GM12878 (cell line): Measurements from ENCODE around the gene RFPL2. TPM values are rescaled to one million over a fixed set of nuclear protein-coding genes. Genes with fewer than 3 reads are reported as not detected.
"Not testable (repeated sequence)": the region's sequence is repeated elsewhere in the genome, so short reads cannot be mapped to it uniquely, and the experiment has no call there.

ENCODE experiments used
- ATAC-seq: fragments of 200-7000 bp; cut with Tn5 transposase; 3 replicates; pipeline ENCODE4 v1.9.1; 2020; ENCODE audit warnings: mild to moderate bottlenecking, moderate library complexity
- BruUV-seq: library from RNA; stranded (reverse); fragments of 400-500 nt; replicated peaks from 2 replicates; lab custom pipeline; 2021; lab: Mats Ljungman, UMichigan
- CTCF ChIA-PET: fragments of 300-600 bp; sonication (Branson Sonifier 250); formaldehyde crosslinking; extraction: SDS; loops from one replicate; lab custom pipeline; 2021; ENCODE audit warnings: inconsistent platforms; lab: Yijun Ruan, JAX
- POLR2A ChIA-PET: fragments of 350-600 bp; formaldehyde crosslinking; extraction: SDS; loops from one replicate; lab custom pipeline; 2021; ENCODE audit warnings: inconsistent platforms; lab: Charles Lee
- RAD21 ChIA-PET: fragments of 300-600 bp; sonication (Branson Sonifier 250); formaldehyde crosslinking; loops from one replicate; lab custom pipeline; 2023; ENCODE audit warnings: antibody characterized with exemption; ENCODE audit not compliant: unreplicated experiment; lab: Charles Lee
- SMC1A ChIA-PET: fragments of 300-600 bp; sonication (Branson Sonifier 250); formaldehyde crosslinking; loops from one replicate; lab custom pipeline; 2023; ENCODE audit not compliant: unreplicated experiment, uncharacterized antibody; lab: Charles Lee
- DNase-seq: peaks from one replicate; pipeline ENCODE4 v3.0.0-alpha.2; 2011; ENCODE audit warnings: low read depth, low spot score
- FAIRE-seq: peaks from 3 replicates; lab custom pipeline; 2011; peaks lifted over from hg19 to GRCh38; lab: Jason Lieb, UNC
- H2AFZ ChIP-seq: 2 replicates; pipeline ENCODE4 v1.6.0; 2011; ENCODE audit warnings: low read depth, low read length, control low read depth; ENCODE audit not compliant: control insufficient read depth
- H3K27ac ChIP-seq: 2 replicates; pipeline ENCODE4 v1.5.1; 2011; ENCODE audit warnings: control low read depth; ENCODE audit not compliant: control insufficient read depth, insufficient read depth
- H3K27me3 ChIP-seq, 2 experiments: replicated peaks in 1 of 2; 2 replicates each; pipeline versions ENCODE4 v1.6.0 to v1.6.1; 2011; ENCODE audit warnings: low read length in 1 of 2; ENCODE audit not compliant: control insufficient read depth in 2 of 2, insufficient read depth in 2 of 2
- H3K36me3 ChIP-seq, 2 experiments: 2 replicates each; pipeline ENCODE4 v1.5.1; 2011; ENCODE audit warnings: low read length in 1 of 2; ENCODE audit not compliant: control insufficient read depth in 2 of 2, insufficient read depth in 2 of 2
- H3K4me1 ChIP-seq: 2 replicates; pipeline ENCODE4 v1.6.1; 2011; ENCODE audit warnings: mild to moderate bottlenecking, low read length, moderate library complexity, mixed read lengths; ENCODE audit not compliant: control insufficient read depth, insufficient read depth
- H3K4me2 ChIP-seq: 2 replicates; pipeline ENCODE4 v1.6.0; 2011; ENCODE audit warnings: control low read depth; ENCODE audit not compliant: control insufficient read depth, insufficient read depth
- H3K4me3 ChIP-seq: fragments of 200-600 bp; sonication (generic); 2 replicates; pipeline ENCODE4 v1.5.1; 2016
- H3K79me2 ChIP-seq: 2 replicates; pipeline ENCODE4 v1.6.0; 2011; ENCODE audit warnings: low read length; ENCODE audit not compliant: control insufficient read depth, insufficient read depth
- H3K9ac ChIP-seq: 2 replicates; pipeline ENCODE4 v1.8.0; 2011; ENCODE audit warnings: low read length, control low read depth, mixed read lengths; ENCODE audit not compliant: control insufficient read depth, insufficient read depth
- H3K9me3 ChIP-seq: replicated peaks from 3 replicates; pipeline ENCODE4 v1.5.1; 2011; ENCODE audit warnings: mild to moderate bottlenecking, low read length; ENCODE audit not compliant: control insufficient read depth, insufficient read depth
- H4K20me1 ChIP-seq: 2 replicates; pipeline ENCODE4 v1.6.0; 2011; ENCODE audit not compliant: control insufficient read depth, insufficient read depth
- WGBS: methylation state at CpG from one replicate; pipeline ENCODE4 v1.1.6; 2016; ENCODE audit warnings: low lambda C conversion rate; ENCODE audit not compliant: insufficient replicate concordance, insufficient coverage; ENCODE audit errors: missing lambda C conversion rate; 5-methylcytosine and 5-hydroxymethylcytosine counted together
- in situ Hi-C: fragments of 300-500 bp; cut with MboI; formaldehyde crosslinking; loops from 9 replicates; pipeline ENCODE4 v1.14.3; 2018; ENCODE audit warnings: mixed read lengths
- intact Hi-C: fragments of 100-400 bp; cut with micrococcal nuclease; formaldehyde crosslinking; loops from one replicate; pipeline ENCODE4 v1.14.2; 2022; ENCODE audit not compliant: unreplicated experiment
- polyA plus RNA-seq, 11 experiments: library from polyadenylated mRNA; depleted of rRNA in 4 of 11; unstranded in 6 of 11; stranded (reverse) in 5 of 11; fragments of >200 nt; fragmentation: Nextera tagmentation in 4 of 11; fragmentation: Illumina TruSeq in 1 of 11; extraction: Ambion mirVana in 4 of 11; extraction: Trizol in 1 of 11; gene quantifications; 1 replicate in 1 of 11; 2 replicates in 10 of 11; pipeline versions ENCODE4 v1.2.1 to v1.2.3, GENCODE V29; 2011 to 2016; ENCODE audit warnings: inconsistent platforms in 2 of 11, missing spikeins in 2 of 11, low read depth in 1 of 11
- total RNA-seq, 4 experiments: library from RNA; depleted of rRNA in 3 of 4; stranded (reverse); fragments of >200 nt in 3 of 4; fragmentation: Illumina TruSeq in 1 of 4; extraction: Trizol in 1 of 4; gene quantifications; 2 replicates each; pipeline versions ENCODE4 v1.2.1 to v1.2.3, GENCODE V29; 2013 to 2021

Gene RFPL2
- total and polyA plus RNA-seq, 10 of the 15 experiments (the other 5 are each of a cell fraction or from before 2014, with no cell fraction given) = not detected

DNA sequence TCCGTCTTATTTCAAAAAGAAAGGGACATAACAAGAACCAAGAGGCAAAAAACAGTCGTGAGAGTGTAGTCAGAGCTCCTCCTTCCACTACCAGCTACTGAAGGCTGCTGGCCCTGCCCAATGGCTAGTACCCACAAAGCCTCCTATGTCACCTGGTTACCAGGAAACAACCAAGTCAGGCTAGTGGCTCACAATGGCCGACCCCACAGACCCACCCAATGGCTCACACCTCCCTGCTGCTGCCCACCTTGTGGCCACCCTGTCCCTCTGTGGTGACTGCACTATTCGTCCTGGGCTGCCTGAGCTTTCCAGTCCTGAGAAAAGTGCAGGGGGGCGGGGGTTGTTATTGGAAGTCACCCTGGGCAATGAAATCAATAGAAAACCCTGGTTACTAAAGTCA is 47.2 kb downstream of the RFPL2 start:
- H2AFZ ChIP-seq, POLR2A ChIA-PET, DNase-seq, H3K4me1 ChIP-seq, BruUV-seq, H3K4me2 ChIP-seq, ATAC-seq, in situ Hi-C loops, H3K27ac ChIP-seq, H3K4me3 ChIP-seq, SMC1A ChIA-PET, H3K79me2 ChIP-seq, H3K9me3 ChIP-seq, intact Hi-C loops, CTCF ChIA-PET, H3K27me3 ChIP-seq, FAIRE-seq, RAD21 ChIA-PET, H4K20me1 ChIP-seq, H3K9ac ChIP-seq, H3K36me3 ChIP-seq: not testable (repeated sequence)
- WGBS = 23% methylated on average over 5 of the region's 5 CpGs

DNA sequence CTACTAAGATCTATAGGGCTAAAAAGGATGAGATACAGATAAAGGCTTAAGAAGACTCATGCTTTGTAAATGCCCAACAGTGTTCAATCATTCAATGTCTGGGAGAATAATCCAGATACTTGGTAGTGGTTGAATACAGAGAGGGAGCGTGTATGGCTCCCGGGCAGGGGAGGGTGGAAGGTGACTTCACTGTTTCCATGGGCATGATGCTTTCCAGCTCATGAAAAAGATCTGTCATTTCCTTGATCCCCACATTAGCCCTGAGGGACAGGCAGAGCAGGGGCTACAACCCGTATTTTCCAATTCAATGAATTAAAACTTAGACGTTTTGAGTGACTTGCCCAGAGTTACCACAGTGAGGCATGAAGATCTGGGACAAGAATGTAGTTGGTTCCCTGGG is 50.1 kb downstream of the RFPL2 start:
- H4K20me1 ChIP-seq, H3K36me3 ChIP-seq, H3K4me2 ChIP-seq, H3K4me3 ChIP-seq, CTCF ChIA-PET, FAIRE-seq, H3K4me1 ChIP-seq, RAD21 ChIA-PET, H3K9ac ChIP-seq, POLR2A ChIA-PET, BruUV-seq, H3K27ac ChIP-seq, ATAC-seq, DNase-seq, H3K79me2 ChIP-seq, H2AFZ ChIP-seq, intact Hi-C loops, SMC1A ChIA-PET, H3K27me3 ChIP-seq, in situ Hi-C loops, H3K9me3 ChIP-seq: not testable (repeated sequence)
- 48% methylated on average over 4 of the region's 4 CpGs for WGBS

DNA sequence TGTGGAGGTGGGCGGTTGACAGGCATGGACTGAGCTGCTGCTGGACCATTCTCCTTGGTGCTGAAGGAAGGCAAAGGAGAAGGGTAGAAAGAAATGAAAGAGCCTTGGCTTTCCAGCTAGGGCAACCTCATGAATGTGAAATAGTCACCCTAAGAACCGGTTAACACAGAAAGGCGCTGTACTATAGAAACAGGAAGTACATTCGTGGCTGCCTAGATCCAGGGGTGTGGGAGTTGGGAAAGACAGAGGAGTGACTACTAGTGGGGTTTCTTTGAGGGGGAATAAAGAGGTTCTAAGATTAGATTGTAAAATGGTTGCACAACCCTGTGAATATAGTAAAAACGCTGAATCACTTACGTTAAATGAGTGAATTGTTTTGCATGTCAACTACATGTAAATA is 53.2 kb downstream of the RFPL2 start:
- CTCF ChIA-PET, BruUV-seq: not testable (repeated sequence)

DNA sequence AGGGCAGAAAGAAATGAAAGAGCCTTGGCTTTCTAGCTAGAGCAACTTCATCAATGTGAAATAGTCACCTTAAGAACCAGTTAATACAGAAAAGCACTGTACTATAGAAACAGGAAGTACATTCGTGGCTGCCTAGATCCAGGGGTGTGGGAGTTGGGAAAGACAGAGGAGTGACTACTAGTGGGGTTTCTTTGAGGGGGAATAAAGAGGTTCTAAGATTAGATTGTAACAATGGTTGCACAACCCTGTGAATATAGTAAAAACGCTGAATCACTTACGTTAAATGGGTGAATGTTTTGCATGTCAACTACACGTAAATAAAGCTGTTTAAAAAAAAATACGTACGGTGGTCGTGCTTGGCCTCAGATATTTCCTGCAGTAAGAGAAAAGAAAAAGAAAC is 54.2 kb downstream of the RFPL2 start:
- BruUV-seq, H3K4me3 ChIP-seq, H3K36me3 ChIP-seq, H3K9ac ChIP-seq, H3K27me3 ChIP-seq, H3K27ac ChIP-seq, SMC1A ChIA-PET, H2AFZ ChIP-seq, POLR2A ChIA-PET, DNase-seq, CTCF ChIA-PET, H3K79me2 ChIP-seq, H3K9me3 ChIP-seq, H3K4me2 ChIP-seq, H4K20me1 ChIP-seq, FAIRE-seq, in situ Hi-C loops, intact Hi-C loops, H3K4me1 ChIP-seq, RAD21 ChIA-PET, ATAC-seq: not testable (repeated sequence)
- 54% methylated on average over 7 of the region's 7 CpGs for WGBS

More for the DNA sequence above, 53.2 kb downstream of the RFPL2 start:
- H3K4me1 ChIP-seq, RAD21 ChIA-PET, H3K36me3 ChIP-seq, H3K9me3 ChIP-seq, POLR2A ChIA-PET, H3K79me2 ChIP-seq, intact Hi-C loops, H3K27me3 ChIP-seq, ATAC-seq, H3K4me2 ChIP-seq, SMC1A ChIA-PET, H3K4me3 ChIP-seq, H3K9ac ChIP-seq, in situ Hi-C loops, H3K27ac ChIP-seq, H4K20me1 ChIP-seq, DNase-seq, H2AFZ ChIP-seq, FAIRE-seq: not testable (repeated sequence)
- WGBS = 35% methylated on average over 6 of the region's 6 CpGs
